HEK293T (cell line): ENCODE measurements around the gene HSPH1.

Experiments
- BHLHE40 ChIP-seq: fragments of 450-650 bp; IDR thresholded peaks from 2 replicates; pipeline ENCODE4 v1.6.1; 2016; ENCODE audit warnings: mild to moderate bottlenecking, moderate library complexity, borderline replicate concordance
- CTBP1 ChIP-seq: fragments of 450-650 bp; IDR thresholded peaks from 2 replicates; pipeline ENCODE4 v1.6.1; 2016; ENCODE audit warnings: borderline replicate concordance
- ELF4 ChIP-seq: fragments of 450-650 bp; IDR thresholded peaks from 2 replicates; pipeline ENCODE4 v1.6.1; 2017; ENCODE audit warnings: antibody characterized with exemption
- FOXA1 ChIP-seq: fragments of 450-650 bp; IDR thresholded peaks from 2 replicates; pipeline ENCODE4 v1.6.1; 2016; ENCODE audit warnings: mild to moderate bottlenecking
- FOXK2 ChIP-seq: fragments of 450-650 bp; IDR thresholded peaks from 2 replicates; pipeline ENCODE4 v1.6.1; 2016; ENCODE audit warnings: mild to moderate bottlenecking
- FOXM1 ChIP-seq: fragments of 450-650 bp; IDR thresholded peaks from 2 replicates; pipeline ENCODE4 v1.6.1; 2017; ENCODE audit warnings: mild to moderate bottlenecking, borderline replicate concordance
- HDGF ChIP-seq: fragments of 450-650 bp; IDR thresholded peaks from 2 replicates; pipeline ENCODE4 v1.6.1; 2017; ENCODE audit warnings: antibody characterized with exemption, borderline replicate concordance
- LEF1 ChIP-seq: fragments of 450-650 bp; IDR thresholded peaks from 2 replicates; pipeline ENCODE4 v1.6.1; 2017; ENCODE audit warnings: mild to moderate bottlenecking, borderline replicate concordance
- PKNOX1 ChIP-seq: fragments of 450-650 bp; IDR thresholded peaks from 2 replicates; pipeline ENCODE4 v1.6.1; 2016
- SP1 ChIP-seq: fragments of 450-650 bp; IDR thresholded peaks from 2 replicates; pipeline ENCODE4 v1.6.1; 2017
- ZNF384 ChIP-seq: fragments of 450-650 bp; IDR thresholded peaks from 2 replicates; pipeline ENCODE4 v1.6.1; 2016

DNA sequence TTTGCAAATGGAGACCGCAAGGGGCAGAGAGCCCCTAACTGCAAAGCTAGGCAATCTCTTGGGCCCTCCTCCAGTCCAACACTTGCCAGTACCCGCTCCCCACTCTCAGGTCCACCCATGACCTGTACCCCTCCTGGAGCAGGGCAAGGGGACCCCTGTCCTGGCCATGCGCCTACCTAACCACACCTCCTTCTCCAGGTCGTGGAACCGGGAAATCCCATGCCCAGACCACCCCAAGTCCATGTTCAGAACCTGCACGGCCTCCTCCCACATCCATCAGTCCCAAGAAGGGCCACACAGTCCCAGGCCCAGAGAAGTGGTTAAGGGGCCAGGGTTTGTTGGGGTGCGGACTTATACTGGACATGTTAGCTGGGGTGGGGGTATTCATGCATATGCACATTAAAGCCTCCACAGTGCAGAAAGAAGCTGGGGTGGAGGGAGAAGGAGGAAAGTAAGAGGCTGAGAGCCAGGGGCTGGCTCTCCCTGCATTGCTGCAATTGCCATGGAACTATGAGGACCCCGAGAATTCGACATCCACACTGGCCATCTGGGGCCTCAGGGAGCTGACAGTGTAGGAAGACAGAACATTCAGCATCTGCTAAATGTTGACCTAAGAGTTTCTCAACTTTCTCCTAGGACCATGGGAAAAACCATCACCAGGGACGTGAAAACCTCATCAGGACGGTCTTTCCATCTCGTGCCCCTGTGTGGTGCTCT, 39.0 kb downstream of the HSPH1 start:
- TF ChIP-seq LEF1: no peak
- TF ChIP-seq PKNOX1: no peak
- no peak for TF ChIP-seq SP1
- no peak for TF ChIP-seq FOXK2
- no peak for TF ChIP-seq FOXM1
- TF ChIP-seq ZNF384: no peak
- no peak for TF ChIP-seq HDGF
- TF ChIP-seq FOXA1: no peak
- TF ChIP-seq CTBP1: no peak
- no peak for TF ChIP-seq BHLHE40
- no peak for TF ChIP-seq ELF4
